NT2/D1 (cell line): Measurements from ENCODE around the gene DHX57.

Source experiments
- SUZ12 ChIP-seq: IDR thresholded peaks from 2 replicates; pipeline ENCODE4 v1.6.1; 2011; ENCODE audit not compliant: insufficient read length, insufficient read depth; ENCODE audit errors: extremely low read depth
- YY1 ChIP-seq: IDR thresholded peaks from 2 replicates; pipeline ENCODE4 v1.6.1; 2011; ENCODE audit not compliant: insufficient read length, insufficient read depth
- ZNF274 ChIP-seq: IDR thresholded peaks from 2 replicates; pipeline ENCODE4 v1.6.1; 2011; ENCODE audit warnings: mild to moderate bottlenecking, low read depth, low read length

- no peak for TF ChIP-seq YY1
- no peak for TF ChIP-seq ZNF274
- no peak for TF ChIP-seq SUZ12
Observed at GRCh38 chr2:38889575-38889974, 13.8 kb upstream of the DHX57 start, which contains the start of gene ARHGEF33.
